NCI-H1417 treated with DMSO at 0.1 percent for 48 hours (cell line): ENCODE measurements around the gene ASCL3.
"Not testable (repeated sequence)": the region's sequence is repeated elsewhere in the genome, so short reads cannot be mapped to it uniquely, and the experiment has no call there.

Source experiments
- DNase-seq: peaks from one replicate; lab custom pipeline; 2025; lab: John Stamatoyannopoulos, UW

ASCL3 gene

DNA sequence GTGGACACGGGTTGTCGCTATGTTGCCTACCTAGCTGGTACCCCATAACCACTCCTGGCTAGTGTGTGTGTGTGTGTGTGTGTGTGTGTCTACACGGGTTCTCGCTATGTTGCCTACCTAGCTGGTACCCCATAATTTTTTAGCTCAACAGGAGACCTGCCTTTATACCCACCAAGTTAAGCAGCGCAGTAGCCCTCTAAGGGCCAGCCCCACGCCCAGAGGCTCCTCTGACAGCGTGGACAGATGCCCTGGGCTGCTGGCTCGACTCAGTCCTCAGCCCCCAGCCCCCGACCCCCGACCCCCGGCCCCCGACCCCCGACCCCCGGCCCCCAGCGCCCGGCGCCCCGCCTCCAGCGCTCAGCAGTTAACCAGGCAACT is 32.2 kb downstream of the ASCL3 start:
- DNase-seq = no peak

DNA sequence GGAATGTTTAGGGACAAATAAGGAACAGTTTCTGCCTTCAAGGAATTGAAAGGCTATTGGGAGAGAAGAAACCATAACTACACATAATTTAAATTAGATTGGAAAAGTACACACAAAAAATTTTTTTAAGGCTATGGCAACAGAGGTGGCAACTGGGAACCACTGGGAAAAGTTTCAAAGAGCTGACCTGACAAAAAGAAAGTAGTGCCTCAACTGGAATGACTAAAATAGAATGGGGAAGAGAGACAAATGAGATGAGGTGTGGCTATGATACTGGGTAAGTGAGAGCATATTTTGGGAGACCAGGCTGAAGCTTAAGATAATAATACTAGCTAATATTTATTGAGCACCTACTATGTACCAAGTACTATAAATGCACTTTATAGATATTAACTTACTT is 34.7 kb downstream of the ASCL3 start:
- no peak for DNase-seq

DNA sequence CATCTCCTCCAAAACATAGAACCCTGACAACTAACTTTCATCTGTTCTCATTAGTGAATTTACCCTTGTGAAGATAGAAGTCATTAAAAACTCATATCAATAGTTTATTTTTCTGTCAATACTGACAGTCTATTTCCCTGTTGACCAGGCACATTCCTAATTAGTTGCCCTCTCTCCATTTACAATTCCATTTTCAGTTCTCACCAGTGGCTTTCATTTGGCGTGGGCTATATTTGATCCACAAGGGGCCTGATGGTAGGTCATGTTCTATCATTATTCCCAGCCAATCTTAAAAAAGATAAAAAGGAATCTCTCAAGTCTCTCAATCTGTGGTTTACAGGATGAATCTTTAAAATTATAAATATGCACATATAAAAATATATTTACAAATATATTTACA is 35.7 kb downstream of the ASCL3 start:
- DNase-seq = no peak

DNA sequence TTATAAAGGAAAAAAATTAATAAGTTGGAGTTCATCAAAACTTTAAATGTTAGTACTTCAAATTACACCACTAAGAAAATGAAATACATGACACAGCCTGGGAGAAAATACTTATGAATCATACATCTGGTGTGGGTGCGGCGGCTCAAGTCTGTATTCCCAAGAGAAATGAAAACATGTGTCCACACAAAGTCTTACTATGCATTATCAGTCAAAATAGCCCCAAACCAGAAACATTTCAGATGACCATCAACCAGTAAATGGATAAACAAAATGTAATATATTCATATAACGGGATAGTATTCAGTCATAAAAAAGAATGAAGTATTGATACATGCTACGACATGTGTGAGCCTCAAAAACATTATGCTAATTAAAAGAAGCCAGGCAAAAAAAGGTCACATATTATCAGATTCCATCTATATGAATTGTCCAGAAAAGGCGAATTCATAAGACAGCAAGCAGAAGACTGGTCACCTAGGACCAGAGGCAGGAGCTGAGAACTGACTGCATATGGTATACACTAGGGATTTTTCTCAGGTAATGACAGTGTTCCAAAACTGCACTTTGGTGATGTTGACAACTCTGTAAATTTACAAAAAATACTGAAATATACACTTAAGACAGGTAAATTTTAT is 37.2 kb downstream of the ASCL3 start:
- DNase-seq = no peak

DNA sequence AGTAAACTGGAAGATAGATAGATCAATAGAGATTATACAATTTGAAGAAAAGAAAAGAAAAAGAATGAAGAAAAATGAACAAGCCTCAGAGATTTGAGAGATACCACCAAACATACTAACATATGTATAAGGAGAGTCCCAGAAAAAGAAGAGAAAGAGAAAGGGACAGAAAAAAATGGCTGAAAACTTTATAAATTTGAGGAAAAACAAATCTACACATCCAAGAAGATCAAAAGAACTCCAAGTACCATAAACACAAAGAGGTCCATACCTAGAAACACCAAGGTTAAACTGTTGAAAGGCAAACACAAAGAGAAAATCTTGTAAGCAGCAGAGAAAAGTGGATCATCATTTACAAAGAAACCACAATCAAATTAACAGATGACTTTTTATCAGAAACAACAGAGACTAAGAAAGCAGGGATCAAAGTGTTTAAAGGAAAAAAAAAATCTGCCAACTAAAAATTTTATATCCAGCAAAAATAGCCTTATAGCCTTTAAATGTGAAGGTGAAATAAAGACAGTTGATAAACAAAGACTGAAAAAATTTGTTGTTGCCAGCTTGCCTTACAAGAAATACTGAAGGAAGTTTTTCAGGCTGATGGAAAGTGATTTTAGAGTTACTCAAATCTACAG is 43.6 kb downstream of the ASCL3 start:
- DNase-seq = no peak

DNA sequence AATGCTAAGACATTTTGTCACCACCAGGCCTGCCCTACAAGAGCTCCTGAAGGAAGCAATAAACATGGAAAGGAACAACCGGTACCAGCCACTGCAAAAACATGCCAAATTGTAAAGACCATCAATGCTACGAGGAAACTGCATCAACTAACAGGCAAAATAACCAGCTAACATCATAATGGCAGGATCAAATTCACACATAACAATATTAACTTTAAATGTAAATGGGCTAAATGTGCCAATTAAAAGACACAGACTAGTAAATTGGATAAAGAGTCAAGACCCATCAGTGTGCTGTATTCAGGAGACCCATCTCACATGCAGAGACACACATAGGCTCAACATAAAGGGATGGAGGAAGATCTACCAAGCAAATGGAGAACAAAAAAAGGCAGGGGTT is 51.6 kb downstream of the ASCL3 start:
- DNase-seq = not testable (repeated sequence)
